DND-41 (cell line): ENCODE measurements around the gene ATXN7L1.

Experiments
- EZH2 ChIP-seq: IDR thresholded peaks from 3 replicates; pipeline ENCODE4 v1.6.1; 2012; ENCODE audit warnings: borderline replicate concordance, low read depth, mild to moderate bottlenecking, moderate library complexity, low read length, inconsistent platforms; ENCODE audit not compliant: severe bottlenecking
- TF ChIP-seq, protein P1 (sequence below): IDR thresholded peaks from 2 replicates; pipeline ENCODE4 v1.5.1; 2012; ENCODE audit warnings: borderline replicate concordance, low read length, moderate library complexity, mild to moderate bottlenecking; ENCODE audit not compliant: poor library complexity, severe bottlenecking; ENCODE audit errors: extremely low read depth

DNA sequence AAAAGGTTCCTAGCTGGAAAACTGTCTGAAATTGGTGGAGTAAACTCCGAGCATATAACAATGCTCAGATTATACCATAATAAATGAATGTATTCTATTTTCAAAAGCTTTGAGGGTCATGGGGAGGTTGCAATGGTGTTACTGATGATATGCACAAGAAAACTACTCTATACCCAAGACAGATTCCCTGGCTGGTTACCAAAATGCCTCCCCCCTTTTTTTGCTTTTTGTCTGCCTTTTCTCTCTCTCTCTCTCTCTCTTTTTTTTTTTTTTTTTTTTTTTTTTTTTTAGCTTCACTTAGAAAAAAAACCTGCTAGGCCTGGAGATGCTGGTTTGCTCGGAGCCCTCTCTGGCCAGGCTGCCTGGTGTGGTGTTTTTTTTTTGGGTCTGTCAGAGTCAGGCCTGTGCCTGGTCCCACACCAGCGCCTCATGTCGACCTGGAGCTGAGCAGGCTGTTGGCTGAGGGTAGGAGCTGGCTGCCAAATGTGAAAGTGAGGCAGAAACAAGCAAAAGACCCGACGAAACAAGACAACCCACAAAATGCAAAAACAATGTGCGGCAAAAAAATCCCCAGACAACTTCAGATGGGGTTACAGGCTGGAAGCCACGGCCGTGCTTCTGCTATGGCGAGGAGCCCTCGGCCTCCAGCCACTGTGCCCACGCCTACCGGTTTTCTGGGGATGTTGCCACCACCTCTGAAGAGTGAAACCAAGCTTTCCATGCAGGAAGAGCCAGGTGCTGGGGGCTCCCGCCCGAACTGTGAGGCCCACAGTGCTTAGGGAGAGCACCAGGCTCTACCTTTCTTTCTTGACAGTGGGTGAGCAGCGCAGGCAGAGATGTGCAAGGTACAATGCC, 235.2 kb downstream of the ATXN7L1 start:
- TF ChIP-seq, protein P1, sequence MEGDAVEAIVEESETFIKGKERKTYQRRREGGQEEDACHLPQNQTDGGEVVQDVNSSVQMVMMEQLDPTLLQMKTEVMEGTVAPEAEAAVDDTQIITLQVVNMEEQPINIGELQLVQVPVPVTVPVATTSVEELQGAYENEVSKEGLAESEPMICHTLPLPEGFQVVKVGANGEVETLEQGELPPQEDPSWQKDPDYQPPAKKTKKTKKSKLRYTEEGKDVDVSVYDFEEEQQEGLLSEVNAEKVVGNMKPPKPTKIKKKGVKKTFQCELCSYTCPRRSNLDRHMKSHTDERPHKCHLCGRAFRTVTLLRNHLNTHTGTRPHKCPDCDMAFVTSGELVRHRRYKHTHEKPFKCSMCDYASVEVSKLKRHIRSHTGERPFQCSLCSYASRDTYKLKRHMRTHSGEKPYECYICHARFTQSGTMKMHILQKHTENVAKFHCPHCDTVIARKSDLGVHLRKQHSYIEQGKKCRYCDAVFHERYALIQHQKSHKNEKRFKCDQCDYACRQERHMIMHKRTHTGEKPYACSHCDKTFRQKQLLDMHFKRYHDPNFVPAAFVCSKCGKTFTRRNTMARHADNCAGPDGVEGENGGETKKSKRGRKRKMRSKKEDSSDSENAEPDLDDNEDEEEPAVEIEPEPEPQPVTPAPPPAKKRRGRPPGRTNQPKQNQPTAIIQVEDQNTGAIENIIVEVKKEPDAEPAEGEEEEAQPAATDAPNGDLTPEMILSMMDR, result no peak
- TF ChIP-seq EZH2, result no peak
